Right cardiac atrium (tissue), 5 donors: ENCODE data around the gene ITIH3. TPM values are rescaled to one million over a fixed set of nuclear protein-coding genes. Genes with fewer than 3 reads are reported as not detected.

Experiments used
- ATAC-seq, 2 donors: fragments of 200-7000 bp; cut with Tn5 transposase; one replicate each; pipeline versions ENCODE4 v1.8.0 to v1.9.1; 2020; ENCODE audit warnings: moderate library complexity in 2 of 2, mild to moderate bottlenecking in 1 of 2
- DNase-seq, 3 donors: peaks; one replicate each; pipeline ENCODE4 v3.0.0-alpha.2; 2020
- H3K27ac ChIP-seq: one replicate; pipeline ENCODE4 v1.5.1; 2013; ENCODE audit warnings: mild to moderate bottlenecking, low read length, control low read depth, moderate library complexity
- H3K27me3 ChIP-seq: one replicate; pipeline ENCODE4 v1.6.1; 2013; ENCODE audit not compliant: control insufficient read depth, insufficient read depth
- H3K4me1 ChIP-seq: one replicate; pipeline ENCODE4 v1.6.1; 2013; ENCODE audit warnings: low read length; ENCODE audit not compliant: control insufficient read depth, insufficient read depth
- H3K4me3 ChIP-seq: one replicate; pipeline ENCODE4 v1.5.1; 2013; ENCODE audit warnings: low read length, control low read depth
- H3K9me3 ChIP-seq: one replicate; pipeline ENCODE4 v1.6.1; 2013; ENCODE audit warnings: low read length; ENCODE audit not compliant: control insufficient read depth
- WGBS: extraction: QIAGEN DNeasy Blood & Tissue Kit; methylation state at CpG from one replicate; pipeline ENCODE4 v1.1.7; 2013; 5-methylcytosine and 5-hydroxymethylcytosine counted together
- intact Hi-C, 4 donors: fragments of 100-400 bp; cut with DNase I; formaldehyde crosslinking; loops; one replicate each; pipeline versions ENCODE4 v1.11.0 to v1.14.0; 2022 to 2023
- long read RNA-seq, 4 donors: library from polyadenylated mRNA; unstranded; transcript quantifications; one replicate each; pipeline ENCODE4 v2.0.0, GENCODE V29; 2020 to 2021
- polyA plus RNA-seq: library from polyadenylated mRNA; stranded (reverse); fragments of 200-250 nt; gene quantifications from one replicate; pipeline ENCODE4 v1.2.3, GENCODE V29; 2013
- total RNA-seq, 4 donors: library from RNA; stranded (reverse); fragmentation: NEBNext Ultra II Directional; extraction: Animal tissue kit (Norgen Biotek cat#: 25700); gene quantifications; one replicate each; pipeline ENCODE4 v1.2.1, GENCODE V29; 2021
- donor health status: healthy with polysubstance abuse.
- donor health status: DM: no; HTN: yes; CAD: no.
- donor health status: DM: no; HTN: no; CAD: no.
- donor health status: DM: no; HTN: yes; CAD: no; lungs with severe emphysema.
- donor health status: DM: yes; HTN: yes; CAD: no.

ITIH3 gene
- total RNA-seq = 1 to 10 TPM in 1 of 4 donors, under 1 TPM in 3; 0.21 to 1.8 (median 0.53) TPM
- 0.43 TPM for polyA plus RNA-seq
- long read RNA-seq, donor 1 = 0 reads
- long read RNA-seq, donor 2 = 0 reads
- long read RNA-seq, donor 3 = 0 reads
- long read RNA-seq, donor 4 = 0 reads

- DNase-seq (no peak), ATAC-seq (no peak)
- Histone ChIP-seq H3K27ac (no peak within 1 kb of the TSS), H3K9me3 (no peaks in the 10 kb centered on the region), H3K4me1 (no peaks in the 10 kb centered on the region), H3K27me3 (no peaks in the 10 kb centered on the region), H3K4me3 (no peak within 1 kb of the TSS)
- WGBS = 64% methylated on average over 10 of the region's 10 CpGs
- intact Hi-C loops = no loop called here
Measured at GRCh38 chr3:52794612-52795099, at the start of gene ITIH3. TSS of gene ITIH3 (plus strand) at chr3:52794796. CDS start at chr3:52794804, 8 bp downstream.

- no peak overlapping the region for H3K4me3 ChIP-seq
- 94% methylated on average over 3 of the region's 3 CpGs for WGBS
- intact Hi-C loops = no loop called here
- H3K27ac ChIP-seq = no peak overlapping the region
- no peaks in the 10 kb centered on the region for H3K4me1 ChIP-seq
- no peaks in the 10 kb centered on the region for H3K27me3 ChIP-seq
- no peak for DNase-seq
- no peaks in the 10 kb centered on the region for H3K9me3 ChIP-seq
- no peak for ATAC-seq
Measured at GRCh38 chr3:52752045-52752660, 42.4 kb upstream of the ITIH3 start.

- 95% methylated on average over 4 of the region's 4 CpGs for WGBS
- intact Hi-C loops = no loop called here
- no peak for ATAC-seq
- DNase-seq = no peak
- Histone ChIP-seq H3K27me3 (no peaks in the 10 kb centered on the region), H3K9me3 (no peaks in the 10 kb centered on the region), H3K27ac (no peak overlapping the region), H3K4me3 (no peak overlapping the region), H3K4me1 (no peaks in the 10 kb centered on the region)
Measured at GRCh38 chr3:52754373-52754772, 40.2 kb upstream of the ITIH3 start.

- Histone ChIP-seq H3K4me1 (no peaks in the 10 kb centered on the region), H3K27ac (no peak overlapping the region), H3K9me3 (no peaks in the 10 kb centered on the region), H3K4me3 (no peak overlapping the region), H3K27me3 (no peaks in the 10 kb centered on the region)
- no peak for ATAC-seq
- intact Hi-C loops = no loop called here
- no peak for DNase-seq
- WGBS = 93% methylated on average over 1 of the region's 1 CpG
Measured at GRCh38 chr3:52756141-52756540, 38.5 kb upstream of the ITIH3 start.

- Histone ChIP-seq H3K4me1 (peaks cover 1% of the 10 kb centered on the region), H3K4me3 (no peak overlapping the region), H3K27me3 (no peaks in the 10 kb centered on the region), H3K9me3 (no peaks in the 10 kb centered on the region), H3K27ac (no peak overlapping the region)
- intact Hi-C loops = no loop called here
- DNase-seq = no peak
- 73% methylated on average over 2 of the region's 2 CpGs for WGBS
- ATAC-seq = peak; percentile 41 to 57
Measured at GRCh38 chr3:52763466-52763865, 31.1 kb upstream of the ITIH3 start.

- WGBS = 16% methylated on average over 13 of the region's 13 CpGs
- no peaks in the 10 kb centered on the region for H3K9me3 ChIP-seq
- intact Hi-C loops = no loop called here
- H3K4me1 ChIP-seq = no peaks in the 10 kb centered on the region
- DNase-seq = no peak
- peak overlapping the region; percentile 98 for H3K4me3 ChIP-seq
- H3K27me3 ChIP-seq = no peaks in the 10 kb centered on the region
- H3K27ac ChIP-seq = no peak overlapping the region
- no peak for ATAC-seq
Measured at GRCh38 chr3:52769786-52770455, 24.7 kb upstream of the ITIH3 start.

- DNase-seq = peak; percentile 96 to 98 (median 98)
- H3K4me3 ChIP-seq = peak within 1 kb of the TSS; percentile 98
- WGBS = under 1% methylated on average over 67 of the region's 67 CpGs
- intact Hi-C loops = no loop called here
- peak within 1 kb of the TSS; percentile 94 for H3K27ac ChIP-seq
- peak; percentile 99 for ATAC-seq
- H3K9me3 ChIP-seq = no peaks in the 10 kb centered on the region
- no peaks in the 10 kb centered on the region for H3K4me1 ChIP-seq
- no peaks in the 10 kb centered on the region for H3K27me3 ChIP-seq
Measured at GRCh38 chr3:52770496-52771333, 23.9 kb upstream of the ITIH3 start, which contains the start of gene NEK4. TSS of gene NEK4 (minus strand) at chr3:52770940. CDS start at chr3:52770746, 194 bp downstream.

GRCh38 chr3:52771334-52771681 is 23.3 kb upstream of the ITIH3 start:
- Histone ChIP-seq H3K27ac (peak overlapping the region; percentile 94), H3K9me3 (no peaks in the 10 kb centered on the region), H3K4me1 (no peaks in the 10 kb centered on the region), H3K27me3 (no peaks in the 10 kb centered on the region), H3K4me3 (peak overlapping the region; percentile 98)
- peak; percentile 6 to 15 for ATAC-seq
- WGBS = 62% methylated on average over 5 of the region's 5 CpGs
- no peak for DNase-seq
- intact Hi-C loops = no loop called here

- DNase-seq (no peak), ATAC-seq (no peak)
- Histone ChIP-seq H3K4me3 (peak overlapping the region; percentile 98), H3K4me1 (no peaks in the 10 kb centered on the region), H3K27me3 (no peaks in the 10 kb centered on the region), H3K9me3 (no peaks in the 10 kb centered on the region), H3K27ac (no peak overlapping the region)
- 91% methylated on average over 10 of the region's 10 CpGs for WGBS
- intact Hi-C loops = no loop called here
Measured at GRCh38 chr3:52771702-52772101, 22.9 kb upstream of the ITIH3 start.

- Histone ChIP-seq H3K27ac (no peak overlapping the region), H3K4me1 (no peaks in the 10 kb centered on the region), H3K27me3 (no peaks in the 10 kb centered on the region), H3K4me3 (no peak overlapping the region), H3K9me3 (no peaks in the 10 kb centered on the region)
- 94% methylated on average over 13 of the region's 13 CpGs for WGBS
- ATAC-seq = no peak
- intact Hi-C loops = no loop called here
- DNase-seq = no peak
Measured at GRCh38 chr3:52773361-52774065, 21.1 kb upstream of the ITIH3 start.
